Measurements from ENCODE around the gene RNU6-9.
"Not testable (repeated sequence)": the region's sequence is repeated elsewhere in the genome, so short reads cannot be mapped to it uniquely, and the experiment has no call there.

Gene RNU6-9

GRCh38 chr19:892894-893689, at the start of gene RNU6-9, which contains the start of gene MED16:
RNU6-9 (plus strand) TSS chr19:893484.
MED16 (minus strand) TSS chr19:893187; CDS start chr19:891131, 2,056 bp downstream.
- no peak for TF ChIP-seq CTCF (IDR thresholded peaks at IDR 0.05; ENCODE audit: insufficient read depth, missing control alignments)
- DNase-seq (ENCODE audit: insufficient read length, low spot score) (peak; percentile 98), FAIRE-seq (no peak)

- no peak for TF ChIP-seq CTCF (IDR thresholded peaks at IDR 0.05; ENCODE audit: insufficient read depth, missing control alignments)
- FAIRE-seq = no peak
- DNase-seq (ENCODE audit: insufficient read length, low spot score) = no peak
These were observed 49.3 kb upstream of the RNU6-9 start for GRCh38 chr19:843836-844545.

GRCh38 chr19:844546-844971, 48.7 kb upstream of the RNU6-9 start:
- DNase-seq (ENCODE audit: insufficient read length, low spot score) (no peak), FAIRE-seq (no peak)
- TF ChIP-seq CTCF (IDR thresholded peaks at IDR 0.05; ENCODE audit: insufficient read depth, missing control alignments) = no peak

GRCh38 chr19:845707-846521, 47.4 kb upstream of the RNU6-9 start:
- no peak for DNase-seq (ENCODE audit: insufficient read length, low spot score)
- TF ChIP-seq CTCF (IDR thresholded peaks at IDR 0.05; ENCODE audit: insufficient read depth, missing control alignments) = no peak
- no peak for FAIRE-seq

GRCh38 chr19:848386-848921, 44.8 kb upstream of the RNU6-9 start:
- TF ChIP-seq CTCF (IDR thresholded peaks at IDR 0.05; ENCODE audit: insufficient read depth, missing control alignments) = no peak
- DNase-seq (ENCODE audit: insufficient read length, low spot score) = no peak
- no peak for FAIRE-seq

GRCh38 chr19:849195-849594, 44.1 kb upstream of the RNU6-9 start:
- not testable (repeated sequence) for FAIRE-seq; DNase-seq (ENCODE audit: insufficient read length, low spot score)
